ENCODE measurements around the gene TRIM14.
A peak's percentile ranks its signal among the peaks of the same experiment; 100 is the strongest.

Gene TRIM14

GRCh38 chr9:98067184-98067583 is 51.8 kb downstream of the TRIM14 start:
- H3K4me3 ChIP-seq (ENCODE audit: low read depth, low read length): no peak overlapping the region
- DNase-seq (ENCODE audit: low read depth): no peak
- TF ChIP-seq, protein P1, sequence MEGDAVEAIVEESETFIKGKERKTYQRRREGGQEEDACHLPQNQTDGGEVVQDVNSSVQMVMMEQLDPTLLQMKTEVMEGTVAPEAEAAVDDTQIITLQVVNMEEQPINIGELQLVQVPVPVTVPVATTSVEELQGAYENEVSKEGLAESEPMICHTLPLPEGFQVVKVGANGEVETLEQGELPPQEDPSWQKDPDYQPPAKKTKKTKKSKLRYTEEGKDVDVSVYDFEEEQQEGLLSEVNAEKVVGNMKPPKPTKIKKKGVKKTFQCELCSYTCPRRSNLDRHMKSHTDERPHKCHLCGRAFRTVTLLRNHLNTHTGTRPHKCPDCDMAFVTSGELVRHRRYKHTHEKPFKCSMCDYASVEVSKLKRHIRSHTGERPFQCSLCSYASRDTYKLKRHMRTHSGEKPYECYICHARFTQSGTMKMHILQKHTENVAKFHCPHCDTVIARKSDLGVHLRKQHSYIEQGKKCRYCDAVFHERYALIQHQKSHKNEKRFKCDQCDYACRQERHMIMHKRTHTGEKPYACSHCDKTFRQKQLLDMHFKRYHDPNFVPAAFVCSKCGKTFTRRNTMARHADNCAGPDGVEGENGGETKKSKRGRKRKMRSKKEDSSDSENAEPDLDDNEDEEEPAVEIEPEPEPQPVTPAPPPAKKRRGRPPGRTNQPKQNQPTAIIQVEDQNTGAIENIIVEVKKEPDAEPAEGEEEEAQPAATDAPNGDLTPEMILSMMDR (IDR thresholded peaks at IDR 0.05; ENCODE audit: low read depth, low read length): no peak
- TF ChIP-seq MYC (IDR thresholded peaks at IDR 0.05; ENCODE audit: low read depth, low read length): no peak
- no peak for TF ChIP-seq MAX (IDR thresholded peaks at IDR 0.05; ENCODE audit: low read depth, low read length)
- no peak for TF ChIP-seq POLR2A (IDR thresholded peaks at IDR 0.05; ENCODE audit: extremely low read depth, insufficient read length)

DNA sequence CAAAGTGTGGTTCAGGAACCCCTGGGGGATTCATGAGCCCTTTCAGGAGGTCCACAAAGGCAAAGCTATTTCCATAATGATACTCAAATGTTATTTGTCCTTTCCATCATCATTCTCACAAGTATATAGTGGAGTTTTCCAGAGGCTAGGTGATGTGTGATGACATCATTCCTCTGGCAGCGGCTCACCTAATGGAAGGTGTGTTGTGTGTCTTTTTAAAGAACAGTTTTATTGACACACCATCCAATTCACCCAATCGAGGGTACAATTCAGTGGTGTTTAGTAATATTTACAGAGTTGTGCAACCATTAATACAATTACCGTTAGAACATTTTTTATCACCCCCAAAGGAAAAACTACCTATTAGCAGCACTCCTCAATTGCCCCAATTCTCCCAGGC is 52.8 kb downstream of the TRIM14 start:
- TF ChIP-seq, protein P1 (IDR thresholded peaks at IDR 0.05; ENCODE audit: low read depth, low read length): no peak
- TF ChIP-seq MAX (IDR thresholded peaks at IDR 0.05; ENCODE audit: low read depth, low read length) (no peak), POLR2A (IDR thresholded peaks at IDR 0.05; ENCODE audit: extremely low read depth, insufficient read length) (no peak), MYC (IDR thresholded peaks at IDR 0.05; ENCODE audit: low read depth, low read length) (no peak)
- H3K4me3 ChIP-seq (ENCODE audit: low read depth, low read length): no peak overlapping the region
- no peak for DNase-seq (ENCODE audit: low read depth)

- H3K4me3 ChIP-seq (ENCODE audit: low read depth, low read length): no peak overlapping the region
- DNase-seq (ENCODE audit: low read depth): no peak
- TF ChIP-seq MYC (IDR thresholded peaks at IDR 0.05; ENCODE audit: low read depth, low read length) (no peak), MAX (IDR thresholded peaks at IDR 0.05; ENCODE audit: low read depth, low read length) (no peak), POLR2A (IDR thresholded peaks at IDR 0.05; ENCODE audit: extremely low read depth, insufficient read length) (no peak)
- TF ChIP-seq, protein P1 (IDR thresholded peaks at IDR 0.05; ENCODE audit: low read depth, low read length): no peak
Observed at GRCh38 chr9:98064623-98065392, 54.2 kb downstream of the TRIM14 start.

- no peak for TF ChIP-seq MYC (IDR thresholded peaks at IDR 0.05; ENCODE audit: low read depth, low read length)
- TF ChIP-seq, protein P1 (IDR thresholded peaks at IDR 0.05; ENCODE audit: low read depth, low read length): no peak
- no peak for TF ChIP-seq POLR2A (IDR thresholded peaks at IDR 0.05; ENCODE audit: extremely low read depth, insufficient read length)
- TF ChIP-seq MAX (IDR thresholded peaks at IDR 0.05; ENCODE audit: low read depth, low read length): no peak
- H3K4me3 ChIP-seq (ENCODE audit: low read depth, low read length): no peak overlapping the region
- DNase-seq (ENCODE audit: low read depth): no peak
Observed at GRCh38 chr9:98062161-98062560, 56.9 kb downstream of the TRIM14 start.

GRCh38 chr9:98057138-98057799 is 61.8 kb downstream of the TRIM14 start:
- H3K4me3 ChIP-seq (ENCODE audit: low read depth, low read length): peak overlapping the region; percentile 89
- DNase-seq (ENCODE audit: low read depth): peak; percentile 42
- TF ChIP-seq MAX (IDR thresholded peaks at IDR 0.05; ENCODE audit: low read depth, low read length) (no peak), MYC (IDR thresholded peaks at IDR 0.05; ENCODE audit: low read depth, low read length) (no peak), POLR2A (IDR thresholded peaks at IDR 0.05; ENCODE audit: extremely low read depth, insufficient read length) (no peak)
- TF ChIP-seq, protein P1 (IDR thresholded peaks at IDR 0.05; ENCODE audit: low read depth, low read length): no peak
